Chondrocyte (in vitro differentiated cells): ENCODE measurements around the gene RGL2. TPM values are rescaled to one million over a fixed set of nuclear protein-coding genes. Genes with fewer than 3 reads are reported as not detected.

ENCODE experiments used
- DNase-seq: peaks from one replicate; pipeline ENCODE4 v3.0.0; 2021; ENCODE audit warnings: mixed read lengths, low spot score
- H3K27ac Mint-ChIP-seq: one replicate; pipeline ENCODE4 v1.8.0; 2021; ENCODE audit warnings: mild to moderate bottlenecking, moderate library complexity, mixed read lengths; ENCODE audit not compliant: unreplicated experiment
- H3K27me3 Mint-ChIP-seq: 2 replicates; pipeline ENCODE4 v1.8.0; 2021; ENCODE audit warnings: low read depth, mixed read lengths
- H3K36me3 Mint-ChIP-seq: 2 replicates; pipeline ENCODE4 v1.8.0; 2021; ENCODE audit warnings: low read depth, mixed read lengths
- H3K4me1 Mint-ChIP-seq: 2 replicates; pipeline ENCODE4 v1.8.0; 2021; ENCODE audit warnings: low read depth, mild to moderate bottlenecking, mixed read lengths
- H3K4me3 Mint-ChIP-seq: one replicate; pipeline ENCODE4 v1.8.0; 2021; ENCODE audit warnings: mild to moderate bottlenecking, moderate library complexity, mixed read lengths; ENCODE audit not compliant: unreplicated experiment
- H3K9me3 Mint-ChIP-seq: 2 replicates; pipeline ENCODE4 v1.8.0; 2021; ENCODE audit warnings: low read depth, mixed read lengths
- CTCF ChIP-seq: fragments of 200-600 bp; sonication (generic); IDR thresholded peaks from 2 replicates; pipeline ENCODE4 v1.5.0; 2021; ENCODE audit warnings: antibody characterized with exemption, mild to moderate bottlenecking, moderate library complexity
- total RNA-seq: library from RNA; stranded (reverse); gene quantifications from 3 replicates; pipeline ENCODE4 v1.2.1, GENCODE V29; 2021

Gene RGL2
- total RNA-seq, 1 donor from 2014 or later: 50.5 TPM

DNA sequence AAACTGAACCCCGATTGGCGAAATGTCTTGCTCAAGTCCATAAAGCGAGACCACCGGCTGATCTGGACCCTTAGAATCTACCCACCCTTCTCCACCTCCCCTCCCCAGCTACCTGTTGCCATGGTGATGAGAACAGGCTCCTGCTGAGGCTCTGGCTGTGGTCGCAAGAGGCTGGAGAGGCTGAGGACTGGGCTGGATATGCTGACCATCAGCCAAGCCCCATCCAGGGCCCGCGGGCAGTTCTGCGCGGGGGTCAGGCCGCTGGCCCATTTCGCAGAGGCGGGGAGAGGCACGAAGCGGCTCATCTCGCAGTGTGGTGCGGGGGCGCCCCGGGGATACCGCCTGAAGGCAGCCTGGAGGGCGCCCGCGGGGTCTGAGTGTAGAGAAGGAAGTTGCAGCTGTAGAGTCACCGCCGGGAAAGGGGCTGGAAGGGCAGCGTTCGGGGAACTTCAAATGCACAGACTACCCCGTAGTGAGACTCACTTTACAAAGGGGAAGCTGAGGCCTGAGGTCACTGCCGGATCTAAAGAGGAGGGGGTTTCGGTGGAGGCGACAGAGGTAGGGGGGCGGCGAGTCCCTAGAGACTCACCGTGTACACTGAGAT, 14.5 kb upstream of the RGL2 start:
- TF ChIP-seq CTCF: no peak
- peaks cover 49% of the 10 kb centered on the region for H3K4me1 Mint-ChIP-seq
- H3K27ac Mint-ChIP-seq: peak overlapping the region; percentile 98
- no peak for DNase-seq
- no peaks in the 10 kb centered on the region for H3K27me3 Mint-ChIP-seq
- H3K36me3 Mint-ChIP-seq: peaks cover 2% of the 10 kb centered on the region
- peak overlapping the region; percentile 97 for H3K4me3 Mint-ChIP-seq
- H3K9me3 Mint-ChIP-seq: no peaks in the 10 kb centered on the region

DNA sequence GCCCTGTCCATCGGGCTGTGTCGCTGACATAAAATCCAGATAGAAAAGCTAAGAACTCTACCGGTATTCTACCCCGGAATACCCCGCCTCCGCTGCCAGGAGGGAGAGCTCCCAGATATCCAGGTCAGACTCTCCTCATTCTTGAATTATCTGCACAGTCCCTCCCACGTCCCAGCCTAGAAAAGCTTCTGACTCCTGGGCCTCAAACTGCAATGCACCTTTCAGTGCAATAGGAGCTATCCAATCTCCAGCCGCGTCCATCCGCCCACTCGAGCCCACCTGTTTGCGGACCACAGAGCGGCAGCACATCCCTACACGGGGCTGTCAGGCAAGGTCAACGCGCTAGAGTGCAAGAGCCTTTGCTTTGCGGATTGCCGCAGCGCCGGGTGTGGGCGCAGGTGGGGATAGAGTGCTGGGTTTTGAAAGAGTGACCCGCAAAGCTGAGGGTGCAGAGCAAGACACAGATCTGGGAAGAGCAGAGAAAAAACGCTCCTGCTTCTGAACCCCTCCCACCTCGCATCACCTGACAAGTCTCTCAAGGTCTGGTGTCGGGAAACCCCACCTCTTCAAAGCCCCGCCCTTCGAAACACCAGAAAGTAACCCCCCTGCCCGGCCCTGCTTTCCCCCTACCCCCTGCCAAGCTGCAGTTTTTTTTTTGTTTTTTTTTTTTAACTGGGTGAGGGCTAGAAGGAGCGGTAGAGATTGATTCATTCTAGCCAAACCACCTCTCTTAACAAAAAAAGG, 13.8 kb upstream of the RGL2 start:
- Mint-ChIP-seq H3K27ac (peak overlapping the region; percentile 98), H3K4me1 (peaks cover 46% of the 10 kb centered on the region), H3K27me3 (no peaks in the 10 kb centered on the region), H3K36me3 (peaks cover 1% of the 10 kb centered on the region), H3K4me3 (peak overlapping the region; percentile 97), H3K9me3 (no peaks in the 10 kb centered on the region)
- no peak for TF ChIP-seq CTCF
- no peak for DNase-seq

GRCh38 chr6:33306356-33306755, 7.6 kb upstream of the RGL2 start:
- no peaks in the 10 kb centered on the region for H3K9me3 Mint-ChIP-seq
- no peak for TF ChIP-seq CTCF
- DNase-seq: no peak
- H3K4me3 Mint-ChIP-seq: no peak overlapping the region
- peaks cover 11% of the 10 kb centered on the region for H3K36me3 Mint-ChIP-seq
- peaks cover 5% of the 10 kb centered on the region for H3K4me1 Mint-ChIP-seq
- peak overlapping the region; percentile 27 for H3K27ac Mint-ChIP-seq
- H3K27me3 Mint-ChIP-seq: no peaks in the 10 kb centered on the region

DNA sequence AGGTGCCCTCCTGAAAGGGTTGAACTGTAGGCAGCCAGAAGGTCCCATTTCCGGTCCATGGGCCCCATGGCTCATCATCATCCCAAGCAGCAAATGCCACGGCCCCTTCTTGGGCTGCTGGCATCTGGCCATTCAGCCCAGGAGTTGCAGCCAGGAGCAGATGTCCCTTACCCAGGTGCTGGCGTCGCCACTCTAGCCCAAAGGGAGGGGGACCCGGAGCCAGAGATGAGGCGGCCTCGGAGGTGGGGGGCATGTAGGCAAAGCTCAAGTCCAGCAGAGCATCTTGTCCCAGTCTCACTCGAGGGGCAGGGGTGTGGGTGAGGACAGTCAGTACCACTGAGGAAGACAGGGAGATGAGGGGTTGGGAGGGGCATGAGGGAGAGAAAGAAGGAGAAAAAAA, 6.3 kb upstream of the RGL2 start:
- Mint-ChIP-seq H3K4me3 (no peak overlapping the region), H3K9me3 (no peaks in the 10 kb centered on the region), H3K4me1 (peaks cover 17% of the 10 kb centered on the region), H3K27me3 (no peaks in the 10 kb centered on the region), H3K36me3 (peaks cover 12% of the 10 kb centered on the region), H3K27ac (no peak overlapping the region)
- no peak for DNase-seq
- no peak for TF ChIP-seq CTCF

DNA sequence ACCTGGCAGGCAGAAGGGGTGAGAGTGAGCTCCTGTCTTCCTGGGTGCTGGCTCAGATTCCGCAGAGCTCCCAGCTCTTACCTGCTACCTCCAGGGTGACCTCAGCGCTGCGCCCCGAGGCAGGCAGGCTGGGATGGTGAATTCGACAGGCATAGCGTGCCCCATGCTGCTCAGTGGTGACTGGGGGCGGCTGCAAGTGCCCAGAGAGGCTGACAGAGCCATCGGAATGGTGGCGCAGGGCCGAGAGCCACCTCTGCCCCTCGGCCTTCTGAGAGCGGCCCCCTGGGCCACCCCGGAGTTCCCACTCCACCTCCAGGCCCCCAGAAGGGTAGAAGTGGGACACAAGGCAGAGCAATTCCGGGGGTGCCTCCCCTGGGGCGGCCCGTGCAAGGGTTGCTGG, 5.5 kb upstream of the RGL2 start:
- DNase-seq: no peak
- Mint-ChIP-seq H3K4me1 (peaks cover 21% of the 10 kb centered on the region), H3K36me3 (peaks cover 12% of the 10 kb centered on the region), H3K27me3 (no peaks in the 10 kb centered on the region), H3K9me3 (no peaks in the 10 kb centered on the region), H3K27ac (no peak overlapping the region), H3K4me3 (no peak overlapping the region)
- TF ChIP-seq CTCF: no peak
